SK-N-SH treated with all-trans-retinoic acid at 6 μM for 48 hours (cell line): ENCODE data around the gene KCNIP4.
A peak's percentile ranks its signal among the peaks of the same experiment; 100 is the strongest.

Experiments
- ATAC-seq: fragments of 200-7000 bp; cut with Tn5 transposase; 3 replicates; pipeline ENCODE4 v1.9.1; 2020; ENCODE audit warnings: mild to moderate bottlenecking, moderate library complexity
- ARNTL ChIP-seq: fragments of 450-650 bp; formaldehyde crosslinking; IDR thresholded peaks from 2 replicates; pipeline ENCODE4 v1.5.0; 2020; ENCODE audit warnings: low read depth, mild to moderate bottlenecking, moderate library complexity, borderline replicate concordance
- BACH2 ChIP-seq: fragments of 250-450 bp; sonication (Bioruptor Pico); IDR thresholded peaks from 2 replicates; pipeline ENCODE4 v1.9.0; 2021; ENCODE audit warnings: mild to moderate bottlenecking, borderline replicate concordance
- CSDC2 ChIP-seq: fragments of 250-450 bp; sonication (Bioruptor Pico); IDR thresholded peaks from 2 replicates; pipeline ENCODE4 v1.5.0; 2020; ENCODE audit warnings: mild to moderate bottlenecking, moderate library complexity
- ESRRG ChIP-seq: fragments of 250-450 bp; sonication (Bioruptor Pico); IDR thresholded peaks from 2 replicates; pipeline ENCODE4 v1.6.1; 2021; ENCODE audit warnings: mild to moderate bottlenecking
- GLIS3 ChIP-seq: fragments of 250-450 bp; sonication (Bioruptor Pico); IDR thresholded peaks from 2 replicates; pipeline ENCODE4 v1.5.0; 2020; ENCODE audit warnings: mild to moderate bottlenecking, moderate library complexity
- ISL1 ChIP-seq: fragments of 250-450 bp; sonication (Bioruptor Pico); IDR thresholded peaks from 2 replicates; pipeline ENCODE4 v2.1.2; 2022; ENCODE audit warnings: mild to moderate bottlenecking, moderate library complexity
- OSR1 ChIP-seq: fragments of 250-450 bp; sonication (Bioruptor Pico); IDR thresholded peaks from 2 replicates; pipeline ENCODE4 v1.8.0; 2022; ENCODE audit warnings: moderate library complexity, mild to moderate bottlenecking, inconsistent platforms
- PPARA ChIP-seq: fragments of 250-450 bp; sonication (Bioruptor Pico); IDR thresholded peaks from 2 replicates; pipeline ENCODE4 v1.5.0; 2020; ENCODE audit warnings: mild to moderate bottlenecking, borderline replicate concordance
- RARB ChIP-seq: fragments of 250-450 bp; sonication (Bioruptor Pico); IDR thresholded peaks from 2 replicates; pipeline ENCODE4 v1.8.0; 2021; ENCODE audit warnings: mild to moderate bottlenecking, moderate library complexity
- SNAI2 ChIP-seq: fragments of 250-450 bp; sonication (Bioruptor Pico); IDR thresholded peaks from 2 replicates; pipeline ENCODE4 v1.5.0; 2020; ENCODE audit warnings: mild to moderate bottlenecking, moderate library complexity
- TCF4 ChIP-seq: fragments of 250-450 bp; sonication (Bioruptor Pico); IDR thresholded peaks from 2 replicates; pipeline ENCODE4 v1.8.0; 2021; ENCODE audit warnings: mild to moderate bottlenecking, moderate library complexity, borderline replicate concordance
- TOX ChIP-seq: fragments of 250-450 bp; sonication (Bioruptor Pico); IDR thresholded peaks from 2 replicates; pipeline ENCODE4 v1.8.0; 2021; ENCODE audit warnings: mild to moderate bottlenecking, moderate library complexity, borderline replicate concordance
- ZC3H10 ChIP-seq: fragments of 250-450 bp; sonication (Bioruptor Pico); IDR thresholded peaks from 2 replicates; pipeline ENCODE4 v1.5.1; 2021; ENCODE audit warnings: mild to moderate bottlenecking, moderate library complexity
- ZFP3 ChIP-seq: fragments of 250-450 bp; sonication (Bioruptor Pico); IDR thresholded peaks from 2 replicates; pipeline ENCODE4 v1.5.0; 2020; ENCODE audit warnings: mild to moderate bottlenecking, moderate library complexity
- ZFP30 ChIP-seq: fragments of 450-650 bp; formaldehyde crosslinking; IDR thresholded peaks from 2 replicates; pipeline ENCODE4 v1.5.0; 2022; ENCODE audit warnings: mild to moderate bottlenecking, moderate library complexity
- ZNF565 ChIP-seq: fragments of 450-650 bp; formaldehyde crosslinking; conservative IDR thresholded peaks from 2 replicates; pipeline ENCODE4 v1.5.0; 2020; ENCODE audit warnings: low read depth, mild to moderate bottlenecking, moderate library complexity
- ZNF70 ChIP-seq: fragments of 450-650 bp; formaldehyde crosslinking; IDR thresholded peaks from 2 replicates; pipeline ENCODE4 v1.5.0; 2020; ENCODE audit warnings: mild to moderate bottlenecking, moderate library complexity
- ZNF8 ChIP-seq: fragments of 450-650 bp; formaldehyde crosslinking; IDR thresholded peaks from 2 replicates; pipeline ENCODE4 v1.5.0; 2020; ENCODE audit warnings: mild to moderate bottlenecking, moderate library complexity
- TF ChIP-seq, protein P1 (sequence below): fragments of 250-450 bp; sonication (Bioruptor Pico); IDR thresholded peaks from 2 replicates; pipeline ENCODE4 v1.8.0; 2020; ENCODE audit warnings: mild to moderate bottlenecking, moderate library complexity, borderline replicate concordance
- TF ChIP-seq, protein P2 (sequence below): fragments of 250-450 bp; sonication (Bioruptor Pico); IDR thresholded peaks from 2 replicates; pipeline ENCODE4 v1.5.1; 2020; ENCODE audit warnings: low read depth, mild to moderate bottlenecking, moderate library complexity
- TF ChIP-seq, protein P3 (sequence below): fragments of 250-450 bp; sonication (Bioruptor Pico); IDR thresholded peaks from 2 replicates; pipeline ENCODE4 v1.8.0; 2021; ENCODE audit warnings: low read depth, mild to moderate bottlenecking, moderate library complexity, borderline replicate concordance
- TF ChIP-seq, protein P4 (sequence below): fragments of 250-450 bp; sonication (Bioruptor Pico); IDR thresholded peaks from 2 replicates; pipeline ENCODE4 v1.5.1; 2021; ENCODE audit warnings: mild to moderate bottlenecking, moderate library complexity
- TF ChIP-seq, protein P5 (sequence below): fragments of 250-450 bp; sonication (Bioruptor Pico); IDR thresholded peaks from 2 replicates; pipeline ENCODE4 v1.5.0; 2020; ENCODE audit warnings: mild to moderate bottlenecking, moderate library complexity

KCNIP4 gene

DNA sequence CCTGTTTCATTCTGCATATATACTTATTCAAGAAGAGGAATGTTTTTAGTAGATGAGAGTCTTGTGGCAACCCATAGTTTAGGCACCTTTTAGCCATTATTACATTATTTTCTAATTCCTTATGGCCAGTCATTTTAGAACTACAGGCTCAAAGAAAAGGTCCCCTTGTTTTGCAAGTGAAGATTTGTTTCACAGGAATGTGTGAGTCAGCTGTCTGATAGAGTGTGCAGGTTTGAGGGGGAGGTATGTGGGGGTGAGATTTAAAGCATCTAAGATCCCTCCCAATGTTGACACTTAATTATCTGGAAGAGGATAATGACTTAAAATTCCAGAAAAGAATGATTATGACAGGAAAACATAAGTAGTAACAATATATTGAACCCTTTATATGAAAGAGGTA, 495.6 kb downstream of the KCNIP4 start (continued):
- TF ChIP-seq SNAI2 (CRISPR knock-in tag): no peak
- TF ChIP-seq, all 23 proteins: peak for 0

DNA sequence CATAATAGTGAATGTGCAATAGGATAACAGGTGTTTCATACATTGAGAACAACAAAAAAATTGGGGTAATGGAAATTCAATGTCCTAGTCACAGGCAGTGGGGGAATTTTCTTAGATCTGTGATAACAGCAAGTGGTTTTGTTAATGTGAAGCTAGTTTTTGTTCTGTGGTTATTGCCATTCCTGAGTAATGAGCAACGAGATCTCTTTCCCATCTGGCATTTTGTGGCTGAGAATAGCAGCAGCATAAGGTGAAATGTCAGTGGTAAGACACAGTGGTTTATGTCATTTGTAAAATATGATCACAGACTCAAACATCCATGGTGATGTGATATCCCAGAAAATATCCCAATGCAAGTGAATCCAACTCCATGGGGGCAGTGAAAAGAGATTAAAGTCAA, 497.5 kb downstream of the KCNIP4 start:
- peak; percentile 53 for ATAC-seq
- TF ChIP-seq TOX (no peak; the same call in 1 of the 2 replicates), ARNTL (CRISPR knock-in tag) (no peak), TCF4 (CRISPR knock-in tag) (no peak), ZNF70 (no peak), GLIS3 (no peak), ZNF8 (no peak), ZFP30 (CRISPR knock-in tag) (no peak), ZNF565 (no peak), ISL1 (CRISPR knock-in tag) (peak; percentile 85), BACH2 (CRISPR knock-in tag) (no peak), ZC3H10 (CRISPR knock-in tag) (no peak), SNAI2 (CRISPR knock-in tag) (no peak), RARB (CRISPR knock-in tag) (no peak), ESRRG (CRISPR knock-in tag) (no peak), CSDC2 (CRISPR knock-in tag) (no peak)
- TF ChIP-seq, protein P1, sequence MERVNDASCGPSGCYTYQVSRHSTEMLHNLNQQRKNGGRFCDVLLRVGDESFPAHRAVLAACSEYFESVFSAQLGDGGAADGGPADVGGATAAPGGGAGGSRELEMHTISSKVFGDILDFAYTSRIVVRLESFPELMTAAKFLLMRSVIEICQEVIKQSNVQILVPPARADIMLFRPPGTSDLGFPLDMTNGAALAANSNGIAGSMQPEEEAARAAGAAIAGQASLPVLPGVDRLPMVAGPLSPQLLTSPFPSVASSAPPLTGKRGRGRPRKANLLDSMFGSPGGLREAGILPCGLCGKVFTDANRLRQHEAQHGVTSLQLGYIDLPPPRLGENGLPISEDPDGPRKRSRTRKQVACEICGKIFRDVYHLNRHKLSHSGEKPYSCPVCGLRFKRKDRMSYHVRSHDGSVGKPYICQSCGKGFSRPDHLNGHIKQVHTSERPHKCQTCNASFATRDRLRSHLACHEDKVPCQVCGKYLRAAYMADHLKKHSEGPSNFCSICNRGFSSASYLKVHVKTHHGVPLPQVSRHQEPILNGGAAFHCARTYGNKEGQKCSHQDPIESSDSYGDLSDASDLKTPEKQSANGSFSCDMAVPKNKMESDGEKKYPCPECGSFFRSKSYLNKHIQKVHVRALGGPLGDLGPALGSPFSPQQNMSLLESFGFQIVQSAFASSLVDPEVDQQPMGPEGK: no peak
- TF ChIP-seq, protein P2, sequence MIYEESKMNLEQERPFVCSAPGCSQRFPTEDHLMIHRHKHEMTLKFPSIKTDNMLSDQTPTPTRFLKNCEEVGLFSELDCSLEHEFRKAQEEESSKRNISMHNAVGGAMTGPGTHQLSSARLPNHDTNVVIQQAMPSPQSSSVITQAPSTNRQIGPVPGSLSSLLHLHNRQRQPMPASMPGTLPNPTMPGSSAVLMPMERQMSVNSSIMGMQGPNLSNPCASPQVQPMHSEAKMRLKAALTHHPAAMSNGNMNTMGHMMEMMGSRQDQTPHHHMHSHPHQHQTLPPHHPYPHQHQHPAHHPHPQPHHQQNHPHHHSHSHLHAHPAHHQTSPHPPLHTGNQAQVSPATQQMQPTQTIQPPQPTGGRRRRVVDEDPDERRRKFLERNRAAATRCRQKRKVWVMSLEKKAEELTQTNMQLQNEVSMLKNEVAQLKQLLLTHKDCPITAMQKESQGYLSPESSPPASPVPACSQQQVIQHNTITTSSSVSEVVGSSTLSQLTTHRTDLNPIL (CRISPR knock-in tag): peak; percentile 67; the same call in 1 of the 2 replicates

DNA sequence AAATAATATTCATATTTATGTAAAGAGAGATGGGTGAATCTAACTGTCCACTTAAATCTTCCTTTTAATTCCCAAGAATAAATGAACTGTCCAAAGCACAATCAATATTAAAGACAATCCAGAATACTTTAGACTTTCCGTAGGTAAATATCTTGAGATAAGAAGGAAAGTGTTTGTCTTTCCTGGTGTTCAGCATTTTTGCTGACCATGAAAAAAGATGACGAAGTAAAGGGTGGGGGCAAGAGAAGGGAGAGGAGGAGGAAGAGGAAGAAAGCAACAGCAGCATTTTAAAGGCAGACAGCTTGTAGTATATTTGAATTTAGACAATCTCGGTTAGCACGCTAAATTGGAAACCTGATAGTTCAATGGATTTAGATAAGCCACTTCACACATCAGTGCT, 498.2 kb downstream of the KCNIP4 start:
- TF ChIP-seq SNAI2 (CRISPR knock-in tag): no peak
- TF ChIP-seq TOX: no peak
- TF ChIP-seq, protein P3, sequence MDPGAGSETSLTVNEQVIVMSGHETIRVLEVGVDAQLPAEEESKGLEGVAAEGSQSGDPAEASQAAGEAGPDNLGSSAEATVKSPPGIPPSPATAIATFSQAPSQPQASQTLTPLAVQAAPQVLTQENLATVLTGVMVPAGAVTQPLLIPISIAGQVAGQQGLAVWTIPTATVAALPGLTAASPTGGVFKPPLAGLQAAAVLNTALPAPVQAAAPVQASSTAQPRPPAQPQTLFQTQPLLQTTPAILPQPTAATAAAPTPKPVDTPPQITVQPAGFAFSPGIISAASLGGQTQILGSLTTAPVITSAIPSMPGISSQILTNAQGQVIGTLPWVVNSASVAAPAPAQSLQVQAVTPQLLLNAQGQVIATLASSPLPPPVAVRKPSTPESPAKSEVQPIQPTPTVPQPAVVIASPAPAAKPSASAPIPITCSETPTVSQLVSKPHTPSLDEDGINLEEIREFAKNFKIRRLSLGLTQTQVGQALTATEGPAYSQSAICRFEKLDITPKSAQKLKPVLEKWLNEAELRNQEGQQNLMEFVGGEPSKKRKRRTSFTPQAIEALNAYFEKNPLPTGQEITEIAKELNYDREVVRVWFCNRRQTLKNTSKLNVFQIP: no peak
- TF ChIP-seq ZNF70: no peak
- no peak for TF ChIP-seq ZFP3 (CRISPR knock-in tag)
- TF ChIP-seq ZNF565: no peak
- no peak for TF ChIP-seq GLIS3
- TF ChIP-seq, protein P2 (CRISPR knock-in tag): no peak
- no peak for TF ChIP-seq OSR1 (CRISPR knock-in tag)
- TF ChIP-seq, all 23 proteins: peak for 0

DNA sequence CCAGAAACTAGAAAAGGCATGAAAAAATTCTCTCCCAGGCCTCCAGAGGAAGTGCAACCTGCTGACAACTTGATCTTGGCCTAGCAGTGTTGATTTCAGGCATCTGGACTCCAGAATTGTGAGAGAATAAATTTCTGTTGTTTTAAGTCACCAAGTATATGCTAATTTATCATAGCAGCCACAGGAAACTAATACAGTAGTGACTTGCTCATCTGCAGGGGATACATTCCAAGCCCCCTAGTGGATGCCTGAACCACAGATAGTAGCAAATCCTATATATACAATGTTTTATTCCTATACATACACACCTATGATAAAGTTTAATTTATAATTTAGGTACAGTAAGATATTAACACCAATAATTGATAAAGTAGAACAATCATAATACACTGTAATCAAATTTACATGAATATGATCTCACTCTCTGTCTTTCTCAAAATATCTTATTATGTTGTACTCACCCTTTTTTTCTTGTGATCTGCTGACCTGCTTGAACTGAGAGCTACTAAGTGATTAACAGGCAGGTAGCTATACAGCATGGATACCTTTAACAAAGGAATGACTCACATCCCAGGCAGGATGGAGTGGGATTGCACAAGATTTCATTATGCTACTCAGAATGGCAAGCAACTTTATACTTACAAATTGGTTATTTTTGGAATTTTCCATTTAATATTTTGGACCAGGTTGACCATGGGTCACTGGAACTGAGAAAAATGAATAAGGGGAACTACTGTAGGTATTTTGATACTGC, 501.1 kb downstream of the KCNIP4 start:
- no peak for ATAC-seq
- TF ChIP-seq ZFP3 (CRISPR knock-in tag) (no peak), ZNF70 (no peak), CSDC2 (CRISPR knock-in tag) (no peak), SNAI2 (CRISPR knock-in tag) (no peak), PPARA (no peak)
- TF ChIP-seq, protein P1: no peak
- TF ChIP-seq, protein P2 (CRISPR knock-in tag): no peak
- TF ChIP-seq, protein P4, sequence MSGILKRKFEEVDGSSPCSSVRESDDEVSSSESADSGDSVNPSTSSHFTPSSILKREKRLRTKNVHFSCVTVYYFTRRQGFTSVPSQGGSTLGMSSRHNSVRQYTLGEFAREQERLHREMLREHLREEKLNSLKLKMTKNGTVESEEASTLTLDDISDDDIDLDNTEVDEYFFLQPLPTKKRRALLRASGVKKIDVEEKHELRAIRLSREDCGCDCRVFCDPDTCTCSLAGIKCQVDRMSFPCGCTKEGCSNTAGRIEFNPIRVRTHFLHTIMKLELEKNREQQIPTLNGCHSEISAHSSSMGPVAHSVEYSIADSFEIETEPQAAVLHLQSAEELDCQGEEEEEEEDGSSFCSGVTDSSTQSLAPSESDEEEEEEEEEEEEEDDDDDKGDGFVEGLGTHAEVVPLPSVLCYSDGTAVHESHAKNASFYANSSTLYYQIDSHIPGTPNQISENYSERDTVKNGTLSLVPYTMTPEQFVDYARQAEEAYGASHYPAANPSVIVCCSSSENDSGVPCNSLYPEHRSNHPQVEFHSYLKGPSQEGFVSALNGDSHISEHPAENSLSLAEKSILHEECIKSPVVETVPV (CRISPR knock-in tag): no peak
- TF ChIP-seq, protein P5, sequence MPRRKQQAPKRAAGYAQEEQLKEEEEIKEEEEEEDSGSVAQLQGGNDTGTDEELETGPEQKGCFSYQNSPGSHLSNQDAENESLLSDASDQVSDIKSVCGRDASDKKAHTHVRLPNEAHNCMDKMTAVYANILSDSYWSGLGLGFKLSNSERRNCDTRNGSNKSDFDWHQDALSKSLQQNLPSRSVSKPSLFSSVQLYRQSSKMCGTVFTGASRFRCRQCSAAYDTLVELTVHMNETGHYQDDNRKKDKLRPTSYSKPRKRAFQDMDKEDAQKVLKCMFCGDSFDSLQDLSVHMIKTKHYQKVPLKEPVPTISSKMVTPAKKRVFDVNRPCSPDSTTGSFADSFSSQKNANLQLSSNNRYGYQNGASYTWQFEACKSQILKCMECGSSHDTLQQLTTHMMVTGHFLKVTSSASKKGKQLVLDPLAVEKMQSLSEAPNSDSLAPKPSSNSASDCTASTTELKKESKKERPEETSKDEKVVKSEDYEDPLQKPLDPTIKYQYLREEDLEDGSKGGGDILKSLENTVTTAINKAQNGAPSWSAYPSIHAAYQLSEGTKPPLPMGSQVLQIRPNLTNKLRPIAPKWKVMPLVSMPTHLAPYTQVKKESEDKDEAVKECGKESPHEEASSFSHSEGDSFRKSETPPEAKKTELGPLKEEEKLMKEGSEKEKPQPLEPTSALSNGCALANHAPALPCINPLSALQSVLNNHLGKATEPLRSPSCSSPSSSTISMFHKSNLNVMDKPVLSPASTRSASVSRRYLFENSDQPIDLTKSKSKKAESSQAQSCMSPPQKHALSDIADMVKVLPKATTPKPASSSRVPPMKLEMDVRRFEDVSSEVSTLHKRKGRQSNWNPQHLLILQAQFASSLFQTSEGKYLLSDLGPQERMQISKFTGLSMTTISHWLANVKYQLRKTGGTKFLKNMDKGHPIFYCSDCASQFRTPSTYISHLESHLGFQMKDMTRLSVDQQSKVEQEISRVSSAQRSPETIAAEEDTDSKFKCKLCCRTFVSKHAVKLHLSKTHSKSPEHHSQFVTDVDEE (CRISPR knock-in tag): no peak

More for the DNA sequence above, 498.2 kb downstream of the KCNIP4 start:
- no peak for ATAC-seq
